Stimulated activated naive CD8-positive, alpha-beta T cell treated with anti-CD3 and anti-CD28 coated beads, Interleukin-15, Interleukin-2, amounts not matched to agents 100 ng/mL and 50 ng/mL, for 24 hours (primary cell): ENCODE results near the gene PCDHB10.
"Not testable (repeated sequence)": the region's sequence is repeated elsewhere in the genome, so short reads cannot be mapped to it uniquely, and the experiment has no call there.

Experiments
- H3K27ac Mint-ChIP-seq: one replicate; pipeline ENCODE4 v1.8.0; 2021; ENCODE audit warnings: mild to moderate bottlenecking, mixed read lengths
- H3K27me3 Mint-ChIP-seq: one replicate; pipeline ENCODE4 v1.8.0; 2021; ENCODE audit warnings: mixed read lengths
- H3K36me3 Mint-ChIP-seq: one replicate; pipeline ENCODE4 v1.8.0; 2021; ENCODE audit warnings: low read depth, mixed read lengths
- H3K4me1 Mint-ChIP-seq: one replicate; pipeline ENCODE4 v1.8.0; 2021; ENCODE audit warnings: low read depth, mixed read lengths
- H3K4me3 Mint-ChIP-seq: one replicate; pipeline ENCODE4 v1.8.0; 2021; ENCODE audit warnings: mild to moderate bottlenecking, mixed read lengths
- H3K9me3 Mint-ChIP-seq: one replicate; pipeline ENCODE4 v1.8.0; 2021; ENCODE audit warnings: mixed read lengths

PCDHB10 gene

DNA sequence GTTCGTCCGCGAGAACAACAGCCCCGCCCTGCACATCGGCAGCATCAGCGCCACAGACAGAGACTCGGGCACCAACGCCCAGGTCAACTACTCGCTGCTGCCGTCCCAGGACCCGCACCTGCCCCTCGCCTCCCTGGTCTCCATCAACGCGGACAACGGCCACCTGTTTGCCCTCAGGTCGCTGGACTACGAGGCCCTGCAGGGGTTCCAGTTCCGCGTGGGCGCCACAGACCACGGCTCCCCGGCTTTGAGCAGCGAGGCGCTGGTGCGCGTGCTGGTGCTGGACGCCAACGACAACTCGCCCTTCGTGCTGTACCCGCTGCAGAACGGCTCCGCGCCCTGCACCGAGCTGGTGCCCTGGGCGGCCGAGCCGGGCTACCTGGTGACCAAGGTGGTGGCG is 18.1 kb downstream of the PCDHB10 start:
- H3K36me3 Mint-ChIP-seq, H3K4me3 Mint-ChIP-seq, H3K27ac Mint-ChIP-seq, H3K4me1 Mint-ChIP-seq: not testable (repeated sequence)
- peaks cover 77% of the 10 kb centered on the region for H3K27me3 Mint-ChIP-seq
- H3K9me3 Mint-ChIP-seq: peaks cover 10% of the 10 kb centered on the region

DNA sequence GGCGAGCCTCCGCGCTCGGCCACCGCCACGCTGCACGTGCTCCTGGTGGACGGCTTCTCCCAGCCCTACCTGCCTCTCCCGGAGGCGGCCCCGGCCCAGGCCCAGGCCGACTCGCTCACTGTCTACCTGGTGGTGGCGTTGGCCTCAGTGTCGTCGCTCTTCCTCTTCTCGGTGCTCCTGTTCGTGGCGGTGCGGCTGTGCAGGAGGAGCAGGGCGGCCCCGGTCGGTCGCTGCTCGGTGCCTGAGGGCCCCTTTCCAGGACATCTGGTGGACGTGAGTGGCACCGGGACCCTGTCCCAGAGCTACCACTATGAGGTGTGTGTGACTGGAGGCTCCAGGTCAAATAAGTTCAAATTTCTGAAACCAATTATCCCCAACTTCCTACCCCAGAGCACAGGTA is 18.7 kb downstream of the PCDHB10 start:
- Mint-ChIP-seq H3K9me3 (peaks cover 10% of the 10 kb centered on the region), H3K27me3 (peaks cover 76% of the 10 kb centered on the region)
- H3K36me3 Mint-ChIP-seq, H3K27ac Mint-ChIP-seq, H3K4me1 Mint-ChIP-seq, H3K4me3 Mint-ChIP-seq: not testable (repeated sequence)

GRCh38 chr5:141213656-141214339 is 21.6 kb downstream of the PCDHB10 start, which contains the start of gene PCDHB13:
Gene PCDHB13, plus strand, starts transcription at chr5:141213919. Its CDS starts 205 bp downstream, at chr5:141214124.
- peaks cover 69% of the 10 kb centered on the region for H3K27me3 Mint-ChIP-seq
- not testable (repeated sequence) for H3K4me3 Mint-ChIP-seq, H3K4me1 Mint-ChIP-seq, H3K27ac Mint-ChIP-seq, H3K36me3 Mint-ChIP-seq
- H3K9me3 Mint-ChIP-seq: peaks cover 18% of the 10 kb centered on the region

DNA sequence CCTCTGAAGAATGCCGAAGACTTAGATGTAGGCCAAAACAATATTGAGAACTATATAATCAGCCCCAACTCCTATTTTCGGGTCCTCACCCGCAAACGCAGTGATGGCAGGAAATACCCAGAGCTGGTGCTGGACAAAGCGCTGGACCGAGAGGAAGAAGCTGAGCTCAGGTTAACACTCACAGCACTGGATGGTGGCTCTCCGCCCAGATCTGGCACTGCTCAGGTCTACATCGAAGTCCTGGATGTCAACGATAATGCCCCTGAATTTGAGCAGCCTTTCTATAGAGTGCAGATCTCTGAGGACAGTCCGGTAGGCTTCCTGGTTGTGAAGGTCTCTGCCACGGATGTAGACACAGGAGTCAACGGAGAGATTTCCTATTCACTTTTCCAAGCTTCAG is 22.4 kb downstream of the PCDHB10 start:
- H3K4me1 Mint-ChIP-seq: not testable (repeated sequence)
- peaks cover 23% of the 10 kb centered on the region for H3K9me3 Mint-ChIP-seq

DNA sequence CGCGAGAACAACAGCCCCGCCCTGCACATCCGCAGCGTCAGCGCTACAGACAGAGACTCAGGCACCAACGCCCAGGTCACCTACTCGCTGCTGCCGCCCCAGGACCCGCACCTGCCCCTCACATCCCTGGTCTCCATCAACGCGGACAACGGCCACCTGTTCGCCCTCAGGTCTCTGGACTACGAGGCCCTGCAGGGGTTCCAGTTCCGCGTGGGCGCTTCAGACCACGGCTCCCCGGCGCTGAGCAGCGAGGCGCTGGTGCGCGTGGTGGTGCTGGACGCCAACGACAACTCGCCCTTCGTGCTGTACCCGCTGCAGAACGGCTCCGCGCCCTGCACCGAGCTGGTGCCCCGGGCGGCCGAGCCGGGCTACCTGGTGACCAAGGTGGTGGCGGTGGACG is 23.4 kb downstream of the PCDHB10 start:
- Mint-ChIP-seq H3K27me3 (peaks cover 67% of the 10 kb centered on the region), H3K9me3 (peaks cover 24% of the 10 kb centered on the region)
- not testable (repeated sequence) for H3K36me3 Mint-ChIP-seq, H3K4me1 Mint-ChIP-seq, H3K27ac Mint-ChIP-seq, H3K4me3 Mint-ChIP-seq

More for the DNA sequence above, 22.4 kb downstream of the PCDHB10 start:
- not testable (repeated sequence) for H3K27ac Mint-ChIP-seq, H3K4me3 Mint-ChIP-seq, H3K36me3 Mint-ChIP-seq
- H3K27me3 Mint-ChIP-seq: peaks cover 68% of the 10 kb centered on the region

DNA sequence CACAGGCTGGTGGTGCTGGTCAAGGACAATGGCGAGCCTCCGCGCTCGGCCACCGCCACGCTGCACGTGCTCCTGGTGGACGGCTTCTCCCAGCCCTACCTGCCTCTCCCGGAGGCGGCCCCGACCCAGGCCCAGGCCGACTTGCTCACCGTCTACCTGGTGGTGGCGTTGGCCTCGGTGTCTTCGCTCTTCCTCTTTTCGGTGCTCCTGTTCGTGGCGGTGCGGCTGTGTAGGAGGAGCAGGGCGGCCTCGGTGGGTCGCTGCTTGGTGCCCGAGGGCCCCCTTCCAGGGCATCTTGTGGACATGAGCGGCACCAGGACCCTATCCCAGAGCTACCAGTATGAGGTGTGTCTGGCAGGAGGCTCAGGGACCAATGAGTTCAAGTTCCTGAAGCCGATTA is 23.9 kb downstream of the PCDHB10 start:
- H3K9me3 Mint-ChIP-seq: peaks cover 24% of the 10 kb centered on the region
- H3K4me3 Mint-ChIP-seq, H3K36me3 Mint-ChIP-seq, H3K4me1 Mint-ChIP-seq, H3K27ac Mint-ChIP-seq: not testable (repeated sequence)
- peaks cover 65% of the 10 kb centered on the region for H3K27me3 Mint-ChIP-seq

DNA sequence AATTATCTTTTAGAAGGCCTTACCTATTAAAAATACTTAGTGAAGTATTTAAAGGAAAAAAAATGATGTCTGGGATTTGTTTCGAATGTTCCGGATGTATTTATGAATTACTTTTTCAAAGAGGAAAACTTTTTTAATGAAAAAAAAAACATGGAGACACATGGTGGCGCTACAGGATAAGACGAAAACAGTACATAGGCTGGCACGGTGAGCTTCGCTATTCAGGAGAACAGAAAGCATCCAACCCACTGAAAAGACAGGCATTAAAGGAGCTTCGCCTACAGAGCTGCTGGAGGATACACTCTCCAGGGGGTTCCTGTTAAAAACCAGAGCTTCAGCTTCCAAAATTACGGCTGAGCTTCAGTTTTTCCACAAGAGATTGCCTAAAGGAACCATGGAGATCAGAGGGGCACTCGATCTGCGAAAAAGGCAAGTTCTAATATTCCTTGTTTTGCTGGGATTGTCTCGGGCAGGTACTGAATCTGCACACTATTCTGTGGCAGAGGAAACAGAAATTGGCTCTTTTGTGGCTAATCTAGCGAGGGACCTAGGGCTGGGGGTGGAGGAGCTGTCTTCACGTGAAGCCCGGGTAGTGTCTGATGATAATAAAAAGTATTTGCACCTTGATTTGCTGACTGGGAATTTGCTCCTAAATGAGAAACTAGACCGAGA is 31.1 kb downstream of the PCDHB10 start, which contains the start of gene PCDHB14:
Gene PCDHB14 (plus strand): TSS at position 232 of the 672 bp plus-strand sequence. CDS start 163 bp downstream, at position 395.
- Mint-ChIP-seq H3K27me3 (peaks cover 69% of the 10 kb centered on the region), H3K4me3 (no peak within 1 kb of the TSS), H3K9me3 (peaks cover 25% of the 10 kb centered on the region)

GRCh38 chr5:141224844-141225243 is 32.7 kb downstream of the PCDHB10 start:
- H3K36me3 Mint-ChIP-seq, H3K4me3 Mint-ChIP-seq, H3K4me1 Mint-ChIP-seq, H3K27ac Mint-ChIP-seq: not testable (repeated sequence)
- peaks cover 58% of the 10 kb centered on the region for H3K27me3 Mint-ChIP-seq
- H3K9me3 Mint-ChIP-seq: peaks cover 18% of the 10 kb centered on the region

More for the DNA sequence above, 31.1 kb downstream of the PCDHB10 start, which contains the start of gene PCDHB14:
- peaks cover 5% of the 10 kb centered on the region for H3K36me3 Mint-ChIP-seq
- no peaks in the 10 kb centered on the region for H3K4me1 Mint-ChIP-seq
- no peak within 1 kb of the TSS for H3K27ac Mint-ChIP-seq

DNA sequence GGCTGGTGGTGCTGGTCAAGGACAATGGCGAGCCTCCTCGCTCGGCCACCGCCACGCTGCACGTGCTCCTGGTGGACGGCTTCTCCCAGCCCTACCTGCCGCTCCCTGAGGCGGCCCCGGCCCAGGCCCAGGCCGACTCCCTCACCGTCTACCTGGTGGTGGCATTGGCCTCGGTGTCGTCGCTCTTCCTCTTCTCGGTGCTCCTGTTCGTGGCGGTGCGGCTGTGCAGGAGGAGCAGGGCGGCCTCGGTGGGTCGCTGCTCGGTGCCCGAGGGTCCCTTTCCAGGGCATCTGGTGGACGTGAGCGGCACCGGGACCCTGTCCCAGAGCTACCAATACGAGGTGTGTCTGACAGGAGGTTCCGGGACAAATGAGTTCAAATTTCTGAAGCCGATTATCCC is 33.3 kb downstream of the PCDHB10 start:
- H3K36me3 Mint-ChIP-seq, H3K4me3 Mint-ChIP-seq, H3K27ac Mint-ChIP-seq, H3K4me1 Mint-ChIP-seq: not testable (repeated sequence)
- Mint-ChIP-seq H3K9me3 (peaks cover 14% of the 10 kb centered on the region), H3K27me3 (peaks cover 55% of the 10 kb centered on the region)

GRCh38 chr5:141234109-141234667 is 42.0 kb downstream of the PCDHB10 start:
- peaks cover 20% of the 10 kb centered on the region for H3K36me3 Mint-ChIP-seq
- H3K4me1 Mint-ChIP-seq: no peaks in the 10 kb centered on the region
- H3K27ac Mint-ChIP-seq: no peak overlapping the region
- peaks cover 40% of the 10 kb centered on the region for H3K27me3 Mint-ChIP-seq
- H3K4me3 Mint-ChIP-seq: no peak overlapping the region
- H3K9me3 Mint-ChIP-seq: peaks cover 28% of the 10 kb centered on the region

- H3K27me3 Mint-ChIP-seq: peaks cover 58% of the 10 kb centered on the region
- not testable (repeated sequence) for H3K27ac Mint-ChIP-seq
Measured at GRCh38 chr5:141235922-141236321, 43.8 kb downstream of the PCDHB10 start.

GRCh38 chr5:141236516-141237313 is 44.6 kb downstream of the PCDHB10 start:
- H3K4me1 Mint-ChIP-seq: no peaks in the 10 kb centered on the region
- peaks cover 37% of the 10 kb centered on the region for H3K9me3 Mint-ChIP-seq
- peaks cover 60% of the 10 kb centered on the region for H3K27me3 Mint-ChIP-seq
- peaks cover 29% of the 10 kb centered on the region for H3K36me3 Mint-ChIP-seq
- H3K27ac Mint-ChIP-seq: no peak overlapping the region
- no peak overlapping the region for H3K4me3 Mint-ChIP-seq

More at GRCh38 chr5:141235922-141236321, 43.8 kb downstream of the PCDHB10 start:
- not testable (repeated sequence) for H3K4me3 Mint-ChIP-seq, H3K4me1 Mint-ChIP-seq
- Mint-ChIP-seq H3K36me3 (peaks cover 30% of the 10 kb centered on the region), H3K9me3 (peaks cover 42% of the 10 kb centered on the region)

GRCh38 chr5:141241496-141241895 is 49.3 kb downstream of the PCDHB10 start:
- H3K27me3 Mint-ChIP-seq: peaks cover 68% of the 10 kb centered on the region
- no peaks in the 10 kb centered on the region for H3K4me1 Mint-ChIP-seq
- peaks cover 29% of the 10 kb centered on the region for H3K36me3 Mint-ChIP-seq
- H3K4me3 Mint-ChIP-seq: no peak overlapping the region
- peaks cover 53% of the 10 kb centered on the region for H3K9me3 Mint-ChIP-seq
- no peak overlapping the region for H3K27ac Mint-ChIP-seq
